Smooth muscle cell (in vitro differentiated cells): ENCODE results near the gene EYA2. TPM values are rescaled to one million over a fixed set of nuclear protein-coding genes. Genes with fewer than 3 reads are reported as not detected.

Experiments used
- DNase-seq: peaks from one replicate; lab custom pipeline; 2025; ENCODE audit not compliant: unreplicated experiment; lab: John Stamatoyannopoulos, UW
- H2AFZ ChIP-seq: fragments of 200-600 bp; sonication (generic); 2 replicates; pipeline ENCODE4 v1.6.0; 2016; ENCODE audit warnings: antibody characterized with exemption, low read depth, mild to moderate bottlenecking
- H3F3A ChIP-seq: fragments of 200-600 bp; sonication (generic); 2 replicates; pipeline ENCODE4 v1.6.0; 2017; ENCODE audit warnings: antibody characterized with exemption, low read depth
- H3K27ac ChIP-seq: fragments of 200-600 bp; sonication (generic); 2 replicates; pipeline ENCODE4 v1.5.1; 2016; ENCODE audit warnings: low read depth, mild to moderate bottlenecking
- H3K27me3 ChIP-seq: fragments of 200-600 bp; sonication (generic); 2 replicates; pipeline ENCODE4 v1.6.1; 2016; ENCODE audit warnings: low read depth, mild to moderate bottlenecking
- H3K36me3 ChIP-seq: fragments of 200-600 bp; sonication (generic); 2 replicates; pipeline ENCODE4 v1.5.1; 2016; ENCODE audit warnings: low read depth
- H3K4me1 ChIP-seq: fragments of 200-600 bp; sonication (generic); 2 replicates; pipeline ENCODE4 v1.5.1; 2016; ENCODE audit warnings: low read depth
- H3K4me2 ChIP-seq: fragments of 200-600 bp; sonication (generic); 2 replicates; pipeline ENCODE4 v1.6.0; 2016; ENCODE audit warnings: mild to moderate bottlenecking
- H3K4me3 ChIP-seq: fragments of 200-600 bp; sonication (generic); 2 replicates; pipeline ENCODE4 v1.5.1; 2016; ENCODE audit warnings: mild to moderate bottlenecking
- H3K79me2 ChIP-seq: fragments of 200-600 bp; sonication (generic); 2 replicates; pipeline ENCODE4 v1.6.0; 2016; ENCODE audit warnings: low read depth, mild to moderate bottlenecking
- H3K9ac ChIP-seq: fragments of 200-600 bp; sonication (generic); 2 replicates; pipeline ENCODE4 v1.6.0; 2016; ENCODE audit warnings: low read depth
- H3K9me3 ChIP-seq: fragments of 200-600 bp; sonication (generic); replicated peaks from 2 replicates; pipeline ENCODE4 v1.5.1; 2016; ENCODE audit warnings: low read depth
- H4K20me1 ChIP-seq: fragments of 200-600 bp; sonication (generic); 2 replicates; pipeline ENCODE4 v1.6.0; 2016; ENCODE audit warnings: low read depth
- WGBS: methylation state at CpG from one replicate; pipeline ENCODE4 v1.1.7; 2016; ENCODE audit warnings: low lambda C conversion rate; 5-methylcytosine and 5-hydroxymethylcytosine counted together
- polyA plus RNA-seq: library from polyadenylated mRNA; unstranded; fragments of >200 nt; fragmentation: Nextera tagmentation; extraction: Ambion mirVana; gene quantifications from 2 replicates; pipeline ENCODE4 v1.2.1, GENCODE V29; 2016
- total RNA-seq: library from RNA; depleted of rRNA; stranded (reverse); fragments of >200 nt; gene quantifications from 2 replicates; pipeline ENCODE4 v1.2.3, GENCODE V29; 2014
- TF ChIP-seq, protein P1 (sequence below): fragments of 200-600 bp; sonication (generic); IDR thresholded peaks from 2 replicates; pipeline ENCODE4 v1.5.1; 2017; ENCODE audit warnings: borderline replicate concordance, mild to moderate bottlenecking, antibody characterized with exemption; ENCODE audit not compliant: insufficient read depth, poor library complexity, severe bottlenecking

Gene EYA2
- total and polyA plus RNA-seq, 2 experiments from 2014 or later: 0.98 to 1.3 TPM

DNA sequence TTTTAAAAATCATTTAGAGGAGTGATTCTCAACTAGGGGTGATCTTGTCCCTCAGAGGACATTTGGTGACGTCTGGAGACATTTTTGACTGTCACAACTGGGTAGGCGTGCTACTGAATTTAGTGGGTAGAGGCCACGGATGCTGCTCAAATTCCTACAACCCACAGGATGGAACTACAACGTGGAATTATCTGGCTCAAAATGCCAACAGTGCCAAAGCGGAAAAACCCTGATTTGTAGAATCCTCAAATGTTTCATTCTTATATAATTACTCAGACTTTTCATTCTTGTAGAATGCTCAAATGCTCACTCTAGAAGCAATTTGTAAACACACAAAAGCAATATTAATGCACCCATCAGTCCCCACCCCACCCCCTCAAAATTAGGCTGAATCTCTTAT is 232.1 kb downstream of the EYA2 start:
- DNase-seq: no peak

DNA sequence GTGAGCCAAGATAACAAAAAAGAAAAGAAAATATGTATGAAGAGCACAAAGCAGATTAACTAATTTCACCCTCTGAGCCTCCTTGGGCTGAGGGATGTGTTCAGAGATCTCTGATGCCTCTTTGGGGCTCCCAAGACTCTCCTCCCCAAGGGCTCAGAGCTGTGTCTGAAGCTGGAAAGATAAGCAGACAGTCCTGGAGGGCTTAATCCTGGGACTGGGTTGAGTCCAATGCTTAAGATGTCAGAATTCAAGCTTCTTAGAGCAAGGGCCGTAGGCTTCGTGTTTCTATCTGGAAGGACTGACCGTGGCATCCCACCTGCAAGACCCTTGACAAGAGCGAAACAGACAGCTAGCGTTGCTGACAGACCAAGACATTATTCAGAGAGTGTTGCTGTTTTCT is 232.9 kb downstream of the EYA2 start:
- 88% methylated on average over 5 of the region's 5 CpGs for WGBS

More for the DNA sequence above, 232.1 kb downstream of the EYA2 start:
- Histone ChIP-seq H3K4me2 (peak overlapping the region; percentile 77), H3K27ac (peak overlapping the region; percentile 87), H3K9me3 (no peaks in the 10 kb centered on the region), H3K9ac (peak overlapping the region; percentile 70), H2AFZ (no peak overlapping the region), H3K36me3 (no peaks in the 10 kb centered on the region), H3K4me3 (no peak overlapping the region), H4K20me1 (no peaks in the 10 kb centered on the region), H3F3A (peaks cover 19% of the 10 kb centered on the region), H3K4me1 (peaks cover 38% of the 10 kb centered on the region), H3K79me2 (no peaks in the 10 kb centered on the region), H3K27me3 (no peaks in the 10 kb centered on the region)
- WGBS: 6% methylated on average over 5 of the region's 5 CpGs
- TF ChIP-seq, protein P1, sequence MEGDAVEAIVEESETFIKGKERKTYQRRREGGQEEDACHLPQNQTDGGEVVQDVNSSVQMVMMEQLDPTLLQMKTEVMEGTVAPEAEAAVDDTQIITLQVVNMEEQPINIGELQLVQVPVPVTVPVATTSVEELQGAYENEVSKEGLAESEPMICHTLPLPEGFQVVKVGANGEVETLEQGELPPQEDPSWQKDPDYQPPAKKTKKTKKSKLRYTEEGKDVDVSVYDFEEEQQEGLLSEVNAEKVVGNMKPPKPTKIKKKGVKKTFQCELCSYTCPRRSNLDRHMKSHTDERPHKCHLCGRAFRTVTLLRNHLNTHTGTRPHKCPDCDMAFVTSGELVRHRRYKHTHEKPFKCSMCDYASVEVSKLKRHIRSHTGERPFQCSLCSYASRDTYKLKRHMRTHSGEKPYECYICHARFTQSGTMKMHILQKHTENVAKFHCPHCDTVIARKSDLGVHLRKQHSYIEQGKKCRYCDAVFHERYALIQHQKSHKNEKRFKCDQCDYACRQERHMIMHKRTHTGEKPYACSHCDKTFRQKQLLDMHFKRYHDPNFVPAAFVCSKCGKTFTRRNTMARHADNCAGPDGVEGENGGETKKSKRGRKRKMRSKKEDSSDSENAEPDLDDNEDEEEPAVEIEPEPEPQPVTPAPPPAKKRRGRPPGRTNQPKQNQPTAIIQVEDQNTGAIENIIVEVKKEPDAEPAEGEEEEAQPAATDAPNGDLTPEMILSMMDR: no peak

DNA sequence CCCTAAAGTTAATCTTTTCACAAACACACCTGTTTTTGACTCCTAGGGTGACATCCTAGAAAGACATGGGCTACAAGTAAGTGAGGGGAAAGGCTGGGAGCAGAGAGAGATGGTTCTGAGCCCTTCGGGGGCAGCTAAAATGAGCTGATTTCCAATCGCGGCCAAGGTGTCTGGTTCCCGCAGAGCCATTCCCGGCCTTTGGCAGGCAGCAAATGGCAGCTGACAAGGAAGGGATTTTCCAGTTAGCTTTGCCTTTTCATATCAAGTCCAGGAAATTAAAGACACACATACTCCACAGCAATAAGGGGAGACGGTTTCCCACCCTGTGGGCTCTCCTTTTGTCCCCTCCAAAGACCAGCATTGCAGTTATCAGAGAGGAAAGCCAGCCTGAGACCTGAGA is 233.4 kb downstream of the EYA2 start:
- Histone ChIP-seq H3K27me3 (no peaks in the 10 kb centered on the region), H3K4me2 (peak overlapping the region; percentile 77), H3K9ac (no peak overlapping the region), H3F3A (peaks cover 19% of the 10 kb centered on the region), H3K79me2 (no peaks in the 10 kb centered on the region), H3K4me3 (no peak overlapping the region), H2AFZ (no peak overlapping the region), H4K20me1 (no peaks in the 10 kb centered on the region), H3K4me1 (peaks cover 38% of the 10 kb centered on the region), H3K27ac (peak overlapping the region; percentile 87), H3K36me3 (no peaks in the 10 kb centered on the region), H3K9me3 (no peaks in the 10 kb centered on the region)
- 79% methylated on average over 6 of the region's 6 CpGs for WGBS
- DNase-seq: no peak
- TF ChIP-seq, protein P1: no peak

More for the DNA sequence above, 232.9 kb downstream of the EYA2 start:
- no peaks in the 10 kb centered on the region for H4K20me1 ChIP-seq
- peak overlapping the region; percentile 52 for H3K9ac ChIP-seq
- no peaks in the 10 kb centered on the region for H3K36me3 ChIP-seq
- TF ChIP-seq, protein P1: no peak
- peaks cover 38% of the 10 kb centered on the region for H3K4me1 ChIP-seq
- H3K79me2 ChIP-seq: no peaks in the 10 kb centered on the region
- H3K4me2 ChIP-seq: peak overlapping the region; percentile 77
- DNase-seq: no peak
- no peaks in the 10 kb centered on the region for H3K27me3 ChIP-seq
- H3K9me3 ChIP-seq: no peaks in the 10 kb centered on the region
- peak overlapping the region; percentile 87 for H3K27ac ChIP-seq
- H3F3A ChIP-seq: peaks cover 19% of the 10 kb centered on the region
- H2AFZ ChIP-seq: no peak overlapping the region
- H3K4me3 ChIP-seq: no peak overlapping the region

DNA sequence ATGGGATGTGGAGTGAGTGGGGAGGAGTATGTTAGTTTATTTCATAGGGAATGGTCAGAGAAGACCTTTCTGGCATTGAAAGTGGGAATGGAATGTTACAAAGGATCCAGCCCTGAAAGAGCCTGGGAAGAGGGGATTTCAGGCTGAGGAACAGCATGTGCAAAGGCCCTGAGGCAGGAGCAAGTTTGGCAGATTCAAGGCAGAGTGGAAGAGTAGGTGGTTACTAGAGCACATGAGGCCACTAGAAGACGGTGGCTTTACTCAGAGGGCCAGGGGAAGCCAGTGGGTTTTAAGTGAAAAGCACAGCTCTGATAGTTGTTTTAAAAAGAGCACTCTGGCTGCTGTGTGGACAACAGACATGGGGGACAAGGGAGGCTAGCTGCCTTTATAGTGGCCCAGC is 234.7 kb downstream of the EYA2 start:
- H3F3A ChIP-seq: peaks cover 19% of the 10 kb centered on the region
- DNase-seq: no peak
- H3K9me3 ChIP-seq: no peaks in the 10 kb centered on the region
- H3K4me2 ChIP-seq: no peak overlapping the region
- no peaks in the 10 kb centered on the region for H3K36me3 ChIP-seq
- no peak overlapping the region for H2AFZ ChIP-seq
- peaks cover 37% of the 10 kb centered on the region for H3K4me1 ChIP-seq
- no peaks in the 10 kb centered on the region for H3K27me3 ChIP-seq
- TF ChIP-seq, protein P1: no peak
- WGBS: 86% methylated on average over 1 of the region's 1 CpG
- H3K9ac ChIP-seq: no peak overlapping the region
- H4K20me1 ChIP-seq: no peaks in the 10 kb centered on the region
- no peak overlapping the region for H3K27ac ChIP-seq
- H3K4me3 ChIP-seq: no peak overlapping the region
- H3K79me2 ChIP-seq: no peaks in the 10 kb centered on the region
